K562 (cell line): Measurements from ENCODE around the gene ADTRP. TPM values are rescaled to one million over a fixed set of nuclear protein-coding genes. Genes with fewer than 3 reads are reported as not detected.

ENCODE experiments used
- ATAC-seq: fragments of 200-7000 bp; cut with Tn5 transposase; 3 replicates; pipeline ENCODE4 v1.9.1; 2020; ENCODE audit warnings: moderate library complexity
- BruUV-seq: library from RNA; stranded (reverse); fragments of 400-500 nt; replicated peaks from 2 replicates; lab custom pipeline; 2021; lab: Mats Ljungman, UMichigan
- CTCF ChIA-PET: fragments of 300-600 bp; formaldehyde crosslinking; extraction: SDS; loops from one replicate; lab custom pipeline; 2021; ENCODE audit warnings: low intra/inter-chr PET ratio; lab: Yijun Ruan, JAX
- POLR2A ChIA-PET: fragments of 300-600, 350-650 bp; sonication (Branson Sonifier 250); formaldehyde crosslinking; extraction: SDS; loops from one replicate; lab custom pipeline; 2021; ENCODE audit warnings: antibody characterized with exemption, inconsistent platforms; lab: Yijun Ruan, JAX
- DNase-seq, 4 experiments: peaks; one replicate each; pipeline versions ENCODE4 v3.0.0 to v3.0.0-alpha.2; 2011 to 2018; ENCODE audit warnings: low spot score in 3 of 4, mixed read lengths in 3 of 4; ENCODE audit errors: extremely low read depth in 1 of 4
- FAIRE-seq: peaks from 2 replicates; lab custom pipeline; 2011; peaks lifted over from hg19 to GRCh38; lab: Jason Lieb, UNC
- H2AFZ ChIP-seq: 2 replicates; pipeline ENCODE4 v1.6.0; 2011; ENCODE audit warnings: low read depth, low read length, control low read depth, inconsistent platforms
- H3K27ac ChIP-seq: fragments of 200-600 bp; 3 replicates; pipeline ENCODE4 v1.8.0; 2011; ENCODE audit warnings: low read depth, mild to moderate bottlenecking, control low read depth, inconsistent platforms, low read length, moderate library complexity, mixed read lengths; ENCODE audit errors: extremely low read depth
- H3K27me3 ChIP-seq, 2 experiments: fragments of 300-600 bp in 1 of 2; 2 replicates in 1 of 2; 3 replicates in 1 of 2; pipeline versions ENCODE4 v1.6.0 to v1.8.0; 2011; ENCODE audit warnings: inconsistent platforms in 2 of 2, low read length in 2 of 2, mild to moderate bottlenecking in 1 of 2, mixed read lengths in 1 of 2, moderate library complexity in 1 of 2; ENCODE audit not compliant: control insufficient read depth in 2 of 2, insufficient read depth in 2 of 2
- H3K36me3 ChIP-seq: fragments of 300-600 bp; 3 replicates; pipeline ENCODE4 v1.8.0; 2011; ENCODE audit warnings: mild to moderate bottlenecking, low read length, inconsistent platforms; ENCODE audit not compliant: control insufficient read depth, insufficient read depth
- H3K4me1 ChIP-seq, 2 experiments: fragments of 200-600 bp in 1 of 2; replicated peaks in 1 of 2; 2 replicates in 1 of 2; 3 replicates in 1 of 2; pipeline versions ENCODE4 v1.5.1 to v1.8.0; 2011; ENCODE audit warnings: inconsistent platforms in 2 of 2, low read length in 2 of 2, mild to moderate bottlenecking in 1 of 2, mixed read lengths in 1 of 2, moderate library complexity in 1 of 2; ENCODE audit not compliant: control insufficient read depth in 2 of 2, insufficient read depth in 2 of 2
- H3K4me2 ChIP-seq: 2 replicates; pipeline ENCODE4 v1.6.1; 2011; ENCODE audit warnings: low read length, control low read depth, inconsistent platforms, mixed read lengths; ENCODE audit not compliant: insufficient read depth
- H3K4me3 ChIP-seq: fragments of 200-600 bp; sonication (generic), shearing (Covaris generic); 2 replicates; pipeline ENCODE4 v1.5.1; 2016; ENCODE audit warnings: control low read depth, inconsistent platforms
- H3K79me2 ChIP-seq: fragments of 200-600 bp; 3 replicates; pipeline ENCODE4 v1.8.0; 2011; ENCODE audit warnings: low read length, inconsistent platforms; ENCODE audit not compliant: control insufficient read depth, insufficient read depth
- H3K9ac ChIP-seq, 2 experiments: 2 replicates each; pipeline versions ENCODE4 v1.6.0 to v1.6.1; 2011; ENCODE audit warnings: low read depth in 2 of 2, low read length in 2 of 2, control low read depth in 1 of 2, inconsistent platforms in 1 of 2, mild to moderate bottlenecking in 1 of 2, mixed read lengths in 1 of 2; ENCODE audit not compliant: insufficient read depth in 1 of 2
- H3K9me1 ChIP-seq: one replicate; pipeline ENCODE4 v1.6.0; 2011; ENCODE audit warnings: inconsistent platforms, mild to moderate bottlenecking, low read length, moderate library complexity; ENCODE audit not compliant: control insufficient read depth, insufficient read depth
- H3K9me3 ChIP-seq: replicated peaks from 2 replicates; pipeline ENCODE4 v1.5.1; 2011; ENCODE audit warnings: low read depth, low read length, inconsistent platforms; ENCODE audit not compliant: control insufficient read depth, insufficient read depth
- H4K20me1 ChIP-seq: replicated peaks from 2 replicates; pipeline ENCODE4 v1.6.1; 2011; ENCODE audit warnings: low read length, inconsistent platforms, mixed read lengths; ENCODE audit not compliant: control insufficient read depth, insufficient read depth
- BRD9 ChIP-seq: fragments of 450-650 bp; IDR thresholded peaks from 2 replicates; pipeline ENCODE4 v1.6.1; 2018; ENCODE audit warnings: low read depth; ENCODE audit not compliant: partially characterized antibody
- CBX1 ChIP-seq: sonication (generic); IDR thresholded peaks from 2 replicates; pipeline ENCODE4 v1.6.1; 2016; ENCODE audit warnings: antibody characterized with exemption, low read depth, mild to moderate bottlenecking
- EHMT2 ChIP-seq: fragments of 450-650 bp; IDR thresholded peaks from 2 replicates; pipeline ENCODE4 v1.6.1; 2018; ENCODE audit warnings: antibody characterized with exemption
- NFXL1 ChIP-seq: fragments of 450-650 bp; formaldehyde crosslinking; IDR thresholded peaks from 2 replicates; pipeline ENCODE4 v1.4.0; 2021; ENCODE audit warnings: mild to moderate bottlenecking
- SAFB2 ChIP-seq: fragments of 200-400 bp; formaldehyde crosslinking; IDR thresholded peaks from 2 replicates; pipeline ENCODE4 v1.6.1; 2018; ENCODE audit warnings: borderline replicate concordance, low read length, low read depth, moderate library complexity; ENCODE audit not compliant: severe bottlenecking
- SMAD2 ChIP-seq: fragments of 150-350 bp; IDR thresholded peaks from 2 replicates; pipeline ENCODE4 v1.6.1; 2014; ENCODE audit warnings: low read depth, mild to moderate bottlenecking, low read length
- ZNF24 ChIP-seq: fragments of 450-650 bp; IDR thresholded peaks from 2 replicates; pipeline ENCODE4 v1.6.1; 2016
- WGBS: fragments of 100-300 bp; shearing (Covaris generic); methylation state at CpG from one replicate; pipeline ENCODE4 v1.1.6; 2016; ENCODE audit warnings: low coverage, mixed read lengths; ENCODE audit not compliant: insufficient coverage; ENCODE audit errors: missing lambda C conversion rate; 5-methylcytosine and 5-hydroxymethylcytosine counted together
- in situ Hi-C: fragments of 300-500 bp; cut with MboI; formaldehyde crosslinking; loops from 4 replicates; pipeline ENCODE4 v1.15.0; 2018; ENCODE audit warnings: inconsistent platforms, mixed read lengths
- intact Hi-C: fragments of 100-400 bp; cut with micrococcal nuclease; formaldehyde crosslinking; loops from 2 replicates; pipeline ENCODE4 v1.14.2; 2022
- polyA plus RNA-seq, 8 experiments: library from polyadenylated mRNA; depleted of rRNA in 4 of 8; stranded (reverse) in 5 of 8; unstranded in 3 of 8; fragments of >200 nt; fragmentation: Nextera tagmentation in 2 of 8; fragmentation: Illumina TruSeq in 1 of 8; extraction: Ambion mirVana in 2 of 8; extraction: Trizol in 1 of 8; gene quantifications; 2 replicates each; pipeline versions ENCODE4 v1.2.1 to v1.2.3, GENCODE V29; 2011 to 2014; ENCODE audit warnings: inconsistent platforms in 1 of 8, missing spikeins in 1 of 8
- total RNA-seq, 7 experiments: library from RNA; depleted of rRNA in 6 of 7; stranded (reverse); fragments of >200 nt in 6 of 7; fragmentation: Illumina TruSeq in 2 of 7; extraction: Trizol in 2 of 7; gene quantifications; 2 replicates each; pipeline versions ENCODE4 v1.2.1 to v1.2.3, GENCODE V29; 2011 to 2021; ENCODE audit warnings: low replicate concordance in 1 of 7

Gene ADTRP
- total and polyA plus RNA-seq, 9 of the 15 experiments (the other 6 are each of a cell fraction or from before 2014, with no cell fraction given): 7.4 to 24.0 (median 13.6) TPM

- Histone ChIP-seq H2AFZ (no peak overlapping the region), H3K36me3 (no peaks in the 10 kb centered on the region), H3K4me2 (no peak overlapping the region), H3K9me3 (0 out of 2 replicates have a peak, but pooled peaks cover 1% of the 10 kb centered on the region), H3K9me1 (no peaks in the 10 kb centered on the region), H3K79me2 (no peaks in the 10 kb centered on the region), H3K9ac (no peak overlapping the region), H3K27me3 (no peaks in the 10 kb centered on the region), H3K4me3 (no peak overlapping the region), H3K4me1 (no peaks in the 10 kb centered on the region), H3K27ac (no peak overlapping the region), H4K20me1 (no peaks in the 10 kb centered on the region)
- POLR2A ChIA-PET: no interaction called here
- DNase-seq (no peak), FAIRE-seq (no peak), ATAC-seq (no peak)
- CTCF ChIA-PET: no interaction called here
- BruUV-seq: no TSS peak
- TF ChIP-seq SAFB2: no peak
- no peak for TF ChIP-seq CBX1
- no peak for TF ChIP-seq BRD9
- no peak for TF ChIP-seq SMAD2
- no peak for TF ChIP-seq ZNF24
- in situ Hi-C loops: no loop called here
- intact Hi-C loops: no loop called here
- WGBS: 2% methylated on average over 2 of the region's 2 CpGs
Measured at GRCh38 chr6:11679099-11679498, 99.5 kb downstream of the ADTRP start.

DNA sequence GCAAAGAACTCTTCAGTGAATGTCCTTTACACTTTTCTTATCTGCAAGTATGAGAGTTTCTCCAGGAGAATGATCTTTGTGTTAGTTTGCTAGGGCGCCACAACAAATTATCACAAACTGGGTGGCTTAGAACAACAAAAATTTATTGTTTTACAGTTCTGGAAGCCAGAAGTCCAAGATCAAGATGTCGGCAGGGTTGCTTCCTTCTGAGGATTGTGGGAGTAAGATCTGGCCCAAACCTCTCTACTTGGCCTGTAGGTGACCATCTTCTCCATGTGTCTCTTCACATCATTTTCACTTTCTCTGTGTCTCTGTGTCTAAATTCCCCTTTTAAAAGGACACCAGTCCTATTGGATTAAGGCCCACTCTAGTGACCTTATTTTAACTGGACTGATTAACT is 103.0 kb downstream of the ADTRP start:
- 0 out of 2 replicates have a peak, but pooled peaks cover 1% of the 10 kb centered on the region for H3K9me3 ChIP-seq
- no TSS peak for BruUV-seq
- TF ChIP-seq NFXL1 (no peak), EHMT2 (0 out of 2 replicates have a peak, but pooled peaks have one; percentile 31)
- no peak overlapping the region for H3K4me2 ChIP-seq
- no peaks in the 10 kb centered on the region for H3K9me1 ChIP-seq
- H3K27me3 ChIP-seq: no peaks in the 10 kb centered on the region
- DNase-seq (no peak), FAIRE-seq (no peak), ATAC-seq (no peak)
- H3K79me2 ChIP-seq: no peaks in the 10 kb centered on the region
- in situ Hi-C loops (no loop called here), intact Hi-C loops (no loop called here)
- no peak overlapping the region for H3K27ac ChIP-seq
- peak overlapping the region; percentile 52 for H2AFZ ChIP-seq
- H4K20me1 ChIP-seq: no peaks in the 10 kb centered on the region
- no peaks in the 10 kb centered on the region for H3K36me3 ChIP-seq
- CTCF ChIA-PET: no interaction called here
- WGBS: 6% methylated on average over 2 of the region's 2 CpGs
- H3K4me1 ChIP-seq: no peaks in the 10 kb centered on the region
- H3K9ac ChIP-seq: no peak overlapping the region
- H3K4me3 ChIP-seq: no peak overlapping the region
- POLR2A ChIA-PET: no interaction called here
